Skin of body (tissue), 2 donors: Measurements from ENCODE around the gene KCNN2. TPM values are rescaled to one million over a fixed set of nuclear protein-coding genes. Genes with fewer than 3 reads are reported as not detected.
"Not testable (repeated sequence)": the region's sequence is repeated elsewhere in the genome, so short reads cannot be mapped to it uniquely, and the experiment has no call there.

Experiments
- DNase-seq: peaks from one replicate; lab custom pipeline; 2025; lab: John Stamatoyannopoulos, UW
- total RNA-seq: library from RNA; depleted of rRNA; stranded (reverse); fragments of >200 nt; gene quantifications from one replicate; pipeline ENCODE4 v1.2.3, GENCODE V29; 2014

KCNN2 gene
- total RNA-seq, 1 donor from 2014 or later, result 3.5 TPM

- DNase-seq, result no peak
These were observed 56.6 kb downstream of the KCNN2 start for GRCh38 chr5:114418176-114419066.

DNA sequence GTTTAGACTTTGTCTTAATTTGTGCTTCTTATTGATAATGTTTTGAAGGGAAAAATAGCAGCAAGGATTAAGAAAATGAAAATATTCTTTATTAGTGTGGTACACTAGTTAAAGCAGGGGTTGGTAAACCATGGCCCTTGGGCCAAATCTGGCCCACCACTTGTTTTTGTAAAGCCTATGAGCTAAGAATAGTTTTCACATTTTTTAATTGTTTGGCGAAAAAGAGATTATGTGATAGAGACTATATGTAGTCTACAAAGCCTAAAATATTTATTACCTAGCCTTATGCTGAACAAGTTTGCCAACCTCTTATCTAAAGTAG, 57.2 kb downstream of the KCNN2 start:
- no peak for DNase-seq

DNA sequence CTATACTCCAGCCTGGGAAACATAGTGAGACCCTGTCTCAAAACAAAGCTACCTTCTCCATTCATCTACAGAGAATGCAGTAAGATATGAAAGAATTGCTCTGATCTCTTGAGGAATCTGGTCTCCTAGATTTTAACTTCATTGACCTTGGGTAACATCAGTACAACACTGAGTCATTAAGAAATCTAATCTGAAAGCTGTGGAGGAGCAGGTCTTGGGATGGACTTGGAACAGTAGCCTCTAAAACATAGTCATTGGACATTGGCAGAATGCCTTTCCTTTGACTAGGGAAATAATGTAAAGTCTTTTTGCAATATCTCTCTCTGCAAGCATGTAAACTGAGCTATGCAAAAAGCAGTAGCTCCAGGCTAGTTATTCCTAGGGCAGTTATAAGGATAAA, 58.1 kb downstream of the KCNN2 start:
- no peak for DNase-seq

GRCh38 chr5:114427204-114427603, 65.3 kb downstream of the KCNN2 start:
- no peak for DNase-seq

- no peak for DNase-seq
These were observed 68.7 kb downstream of the KCNN2 start for GRCh38 chr5:114430532-114430931.

GRCh38 chr5:114432684-114433083, 70.8 kb downstream of the KCNN2 start:
- not testable (repeated sequence) for DNase-seq

DNA sequence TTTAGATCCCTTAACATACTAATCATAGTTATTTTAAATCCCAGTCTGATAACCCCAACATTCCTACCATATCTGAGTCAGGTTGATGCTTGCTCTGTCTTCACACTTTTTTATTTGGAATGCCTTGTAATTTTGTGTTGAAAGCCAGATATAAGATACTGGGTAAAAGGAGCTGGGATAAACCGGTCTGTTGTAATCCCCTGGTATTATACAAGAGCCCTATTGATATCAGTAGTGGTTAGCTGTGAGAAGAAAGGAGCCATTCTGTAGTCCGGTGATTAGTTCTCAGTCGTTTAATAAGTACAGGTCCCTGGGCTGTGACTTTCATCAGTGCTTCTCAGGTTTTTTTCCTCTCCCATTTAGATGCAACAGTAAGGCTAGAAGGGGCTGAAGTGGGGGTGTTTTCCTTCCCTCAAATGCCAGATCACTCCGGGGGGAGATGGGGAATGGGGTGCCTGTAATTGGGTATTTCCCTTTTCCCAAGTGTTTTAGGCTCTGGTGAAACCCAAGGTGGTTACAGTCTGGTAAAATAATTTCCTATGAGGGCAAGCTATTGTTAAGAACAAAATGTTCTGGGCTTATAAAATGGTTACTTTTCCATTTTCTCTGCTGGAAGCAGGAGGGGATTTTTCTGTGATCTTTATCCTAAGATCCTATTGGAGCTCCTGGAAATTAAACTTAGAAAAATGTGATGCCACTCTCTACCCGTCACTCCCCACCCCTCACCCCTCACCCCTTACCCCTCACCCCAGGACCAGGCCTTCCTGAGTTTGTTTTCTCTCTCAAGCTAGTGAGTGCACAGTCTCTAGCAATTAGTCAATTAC, 72.7 kb downstream of the KCNN2 start:
- DNase-seq, result no peak

GRCh38 chr5:114435220-114435481, 73.3 kb downstream of the KCNN2 start:
- DNase-seq, result no peak

- no peak for DNase-seq
These were observed 74.0 kb downstream of the KCNN2 start for GRCh38 chr5:114435885-114436299.

- no peak for DNase-seq
These were observed 76.1 kb downstream of the KCNN2 start for GRCh38 chr5:114437936-114438335.

DNA sequence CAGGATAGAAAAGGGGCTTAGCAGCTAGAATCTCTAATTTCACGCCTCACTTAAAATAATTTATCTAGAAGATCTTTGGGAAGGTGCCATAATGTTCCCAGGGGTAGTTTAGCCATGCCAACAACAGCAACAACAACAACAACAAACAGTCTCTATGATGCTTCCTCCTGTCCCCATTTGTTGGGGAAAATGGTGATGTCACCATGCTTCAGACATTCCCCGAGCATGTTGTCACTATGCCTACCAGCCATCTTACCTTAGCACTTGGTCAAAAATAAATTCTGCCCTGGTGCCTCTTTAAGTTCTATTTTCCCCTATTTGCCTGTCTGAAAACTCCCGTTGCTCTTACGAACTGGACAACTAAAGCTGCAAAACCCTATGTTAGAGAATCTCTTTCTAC, 76.6 kb downstream of the KCNN2 start:
- DNase-seq, result no peak

DNA sequence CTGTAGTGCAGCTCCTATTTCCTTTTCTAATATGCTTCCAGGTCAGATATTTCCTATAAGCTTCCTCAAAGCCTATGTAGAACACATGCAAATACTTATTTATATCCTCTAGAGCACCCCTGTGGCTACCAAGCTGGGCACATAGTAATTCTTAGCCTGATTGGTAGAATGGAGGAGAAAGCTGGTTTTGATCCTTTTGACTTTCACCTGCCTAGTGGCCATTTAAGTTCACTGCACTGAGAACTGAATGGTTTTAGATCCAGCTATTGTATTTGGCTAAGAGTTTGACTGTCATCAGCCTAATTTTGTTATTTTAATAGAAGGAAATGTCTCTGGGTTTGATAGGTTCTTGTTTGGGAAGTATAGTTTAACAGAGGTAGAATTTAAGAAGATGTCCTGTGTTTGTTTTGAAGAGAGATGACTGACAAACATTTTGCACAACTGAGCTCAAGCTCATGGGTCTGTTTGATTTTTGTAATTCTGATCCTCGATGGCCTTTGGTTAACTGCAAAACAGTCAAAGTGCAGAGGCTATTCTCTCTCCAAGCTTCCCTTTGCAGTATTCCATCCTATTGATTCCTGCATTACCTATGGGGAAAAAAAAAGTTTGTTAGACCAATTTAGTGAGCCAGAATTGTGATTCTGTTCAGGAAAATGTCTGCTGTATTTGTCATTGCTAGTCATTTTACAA, 85.4 kb downstream of the KCNN2 start:
- DNase-seq, result no peak

DNA sequence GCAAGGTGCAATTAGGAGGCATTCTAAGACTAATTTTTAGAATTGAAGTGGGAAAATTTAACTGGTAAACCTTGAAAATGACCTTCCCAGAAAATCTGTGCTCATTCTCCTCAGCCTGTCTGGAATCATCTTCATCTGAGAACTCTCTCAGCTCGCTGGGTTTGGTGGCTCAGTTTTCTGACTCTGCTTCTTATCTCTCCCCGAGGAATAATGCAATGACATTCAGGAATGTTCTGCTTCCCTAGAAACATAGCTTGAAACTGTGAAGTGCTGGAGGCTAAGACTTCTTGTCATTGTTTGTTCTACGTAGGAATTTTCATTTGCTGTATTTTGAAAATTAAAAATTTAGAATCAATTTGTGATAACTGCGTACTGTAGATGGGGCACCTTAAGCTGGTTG, 86.6 kb downstream of the KCNN2 start:
- DNase-seq, result no peak

GRCh38 chr5:114449860-114450421, 88.1 kb downstream of the KCNN2 start:
- DNase-seq, result peak; percentile 58

GRCh38 chr5:114450437-114450836, 88.6 kb downstream of the KCNN2 start:
- peak; percentile 90 for DNase-seq

- DNase-seq, result no peak
These were observed 96.9 kb downstream of the KCNN2 start for GRCh38 chr5:114458726-114459125.

DNA sequence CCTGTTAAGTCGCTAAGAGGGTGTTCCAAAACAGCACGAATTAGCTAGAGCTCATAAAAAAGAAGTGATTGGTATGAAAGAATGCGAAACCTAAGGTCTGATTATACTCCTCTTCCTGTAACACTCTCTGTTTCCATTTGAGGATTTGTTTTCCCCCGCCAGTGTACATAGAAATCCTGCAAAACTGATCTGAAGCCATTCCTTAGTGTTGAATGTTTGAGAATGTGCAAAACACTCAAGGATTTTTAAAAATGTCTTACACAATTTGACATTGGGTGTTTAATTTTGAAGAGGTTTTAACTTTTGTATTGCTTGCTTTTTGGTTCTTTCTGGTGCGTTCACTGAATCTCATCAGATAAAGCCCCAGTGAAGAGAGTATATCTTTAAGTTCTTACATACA, 105.3 kb downstream of the KCNN2 start:
- DNase-seq, result no peak

- no peak for DNase-seq
These were observed 105.9 kb downstream of the KCNN2 start for GRCh38 chr5:114467729-114468128.

- no peak for DNase-seq
These were observed 107.5 kb downstream of the KCNN2 start for GRCh38 chr5:114469372-114469771.

DNA sequence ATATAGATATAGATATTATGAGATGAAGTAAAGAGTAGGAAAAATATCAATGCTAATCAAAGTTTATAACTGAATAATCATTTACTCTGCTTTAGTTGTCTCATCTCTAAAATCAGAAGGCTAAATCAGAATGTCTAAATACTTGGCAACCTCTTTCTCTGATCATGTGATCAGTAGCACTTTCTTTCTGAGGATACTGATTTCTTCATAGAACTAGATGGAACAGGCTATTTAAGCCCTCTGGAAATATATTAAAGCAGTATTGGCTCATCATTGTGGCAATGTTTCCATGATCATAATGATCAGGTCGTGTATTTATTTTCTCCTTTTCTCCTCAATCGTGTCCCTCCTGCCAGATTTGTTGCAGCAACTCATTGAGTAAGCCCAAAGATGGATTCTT, 109.7 kb downstream of the KCNN2 start:
- no peak for DNase-seq

DNA sequence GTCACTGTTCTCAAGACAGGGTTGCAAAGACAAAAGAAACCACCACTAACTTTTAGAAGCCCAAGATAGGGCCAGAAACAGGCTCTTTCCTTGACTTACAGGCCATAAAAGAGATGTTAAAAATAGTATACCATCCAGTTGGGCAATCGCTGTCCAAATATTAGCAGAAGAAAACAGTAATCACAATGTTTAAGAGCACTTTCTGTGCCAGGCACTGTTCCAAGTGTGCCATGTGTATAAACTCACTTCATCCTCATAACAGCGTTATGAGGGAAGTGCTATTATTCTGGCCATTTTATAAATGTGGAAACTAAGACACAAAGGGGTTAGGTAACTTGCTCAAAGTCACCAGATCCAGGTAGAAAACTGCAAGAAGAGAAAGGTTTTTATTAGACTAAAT, 111.7 kb downstream of the KCNN2 start:
- DNase-seq, result no peak

- no peak for DNase-seq
These were observed 116.0 kb downstream of the KCNN2 start for GRCh38 chr5:114477816-114478334.
